Measurements from ENCODE around the gene OR9A4. TPM values are rescaled to one million over a fixed set of nuclear protein-coding genes. Genes with fewer than 3 reads are reported as not detected.

OR9A4 gene
- total and polyA plus RNA-seq, 12 donors = not detected

- 47 to 52% methylated on average over 2 of the region's 2 CpGs for WGBS, 2 donors
- intact Hi-C loops (cut with DNase I) = no loop called here
Observed at GRCh38 chr7:141949451-141949850, 33.3 kb downstream of the OR9A4 start.

GRCh38 chr7:141949911-141950310, 33.7 kb downstream of the OR9A4 start:
- Histone ChIP-seq H3K36me3 (no peaks in the 10 kb centered on the region), H3K27me3 (no peaks in the 10 kb centered on the region), H3K27ac (no peak overlapping the region), H3K4me3 (no peak overlapping the region), H3K4me1 (peaks cover 0 to 19% (median 0%) of the 10 kb centered on the region in 9 donors), H3K9me3 (no peaks in the 10 kb centered on the region)
- TF ChIP-seq CTCF (IDR thresholded peaks at IDR 0.05) = no peak
- DNase-seq (no peak), ATAC-seq (no peak)
- intact Hi-C loops (cut with DNase I) = no loop called here
- WGBS, 2 donors = 72 to 78% methylated on average over 3 of the region's 3 CpGs

More at GRCh38 chr7:141949451-141949850, 33.3 kb downstream of the OR9A4 start:
- no peak for ATAC-seq
- no peak for TF ChIP-seq CTCF (IDR thresholded peaks at IDR 0.05)
- Histone ChIP-seq H3K36me3 (no peaks in the 10 kb centered on the region), H3K9me3 (no peaks in the 10 kb centered on the region), H3K27me3 (no peaks in the 10 kb centered on the region), H3K4me3 (no peak overlapping the region), H3K27ac (no peak overlapping the region), H3K4me1 (peaks cover 0 to 19% (median 0%) of the 10 kb centered on the region in 9 donors)
- DNase-seq = no peak

- WGBS, 2 donors = 88 to 95% methylated on average over 1 of the region's 1 CpG
- H3K36me3 ChIP-seq = no peaks in the 10 kb centered on the region
- no peak for TF ChIP-seq CTCF (IDR thresholded peaks at IDR 0.05)
- H3K27ac ChIP-seq = no peak overlapping the region
- ATAC-seq (no peak), DNase-seq (no peak)
- H3K9me3 ChIP-seq = no peaks in the 10 kb centered on the region
- H3K4me3 ChIP-seq = no peak overlapping the region
- H3K4me1 ChIP-seq = peaks cover 0 to 16% (median 0%) of the 10 kb centered on the region in 9 donors
- no peaks in the 10 kb centered on the region for H3K27me3 ChIP-seq
- intact Hi-C loops (cut with DNase I) = no loop called here
Observed at GRCh38 chr7:141950806-141951205, 34.6 kb downstream of the OR9A4 start.

- intact Hi-C loops (cut with DNase I) = no loop called here
- DNase-seq (no peak), ATAC-seq (no peak)
- Histone ChIP-seq H3K4me1 (peaks cover 0 to 17% (median 0%) of the 10 kb centered on the region in 9 donors), H3K27ac (no peak overlapping the region), H3K27me3 (no peaks in the 10 kb centered on the region), H3K9me3 (no peaks in the 10 kb centered on the region), H3K36me3 (no peaks in the 10 kb centered on the region), H3K4me3 (no peak overlapping the region)
- 74 to 88% methylated on average over 1 of the region's 1 CpG for WGBS, 2 donors
- no peak for TF ChIP-seq CTCF (IDR thresholded peaks at IDR 0.05)
Observed at GRCh38 chr7:141952461-141952860, 36.3 kb downstream of the OR9A4 start.
